Effector memory CD8-positive, alpha-beta T cell (primary cell): Measurements from ENCODE around the gene HELZ.
"Not testable (repeated sequence)": the region's sequence is repeated elsewhere in the genome, so short reads cannot be mapped to it uniquely, and the experiment has no call there.

Source experiments
- ATAC-seq: fragments of 150-1000 bp; cut with Tn5 transposase; replicated peaks from 2 replicates; pipeline ENCODE4 v1.10.0; 2021; ENCODE audit warnings: mild to moderate bottlenecking, moderate library complexity
- DNase-seq, 3 experiments: peaks; one replicate each; pipeline ENCODE4 v3.0.0; 2021
- H3K27ac Mint-ChIP-seq, 2 donors: one replicate each; pipeline ENCODE4 v1.8.0; 2022; ENCODE audit warnings: mild to moderate bottlenecking in 2 of 2, mixed read lengths in 2 of 2, moderate library complexity in 2 of 2
- H3K27me3 Mint-ChIP-seq, 2 donors: one replicate each; pipeline ENCODE4 v1.8.0; 2022; ENCODE audit warnings: mixed read lengths in 2 of 2
- H3K36me3 Mint-ChIP-seq: one replicate; pipeline ENCODE4 v1.8.0; 2022; ENCODE audit warnings: mild to moderate bottlenecking, moderate library complexity, mixed read lengths; ENCODE audit not compliant: insufficient read depth
- H3K4me1 Mint-ChIP-seq, 2 donors: one replicate each; pipeline ENCODE4 v1.8.0; 2022; ENCODE audit warnings: low read depth in 2 of 2, mixed read lengths in 2 of 2
- H3K4me3 Mint-ChIP-seq, 2 donors: one replicate each; pipeline ENCODE4 v1.8.0; 2022; ENCODE audit warnings: mild to moderate bottlenecking in 2 of 2, mixed read lengths in 2 of 2, moderate library complexity in 2 of 2
- H3K9me3 Mint-ChIP-seq, 2 donors: one replicate each; pipeline ENCODE4 v1.8.0; 2022; ENCODE audit warnings: mixed read lengths in 2 of 2

The HELZ gene

GRCh38 chr17:67156269-67157199 lies 88.5 kb downstream of the HELZ start:
- no peaks in the 10 kb centered on the region for H3K27me3 Mint-ChIP-seq
- H3K36me3 Mint-ChIP-seq: peaks cover 43% of the 10 kb centered on the region
- ATAC-seq: peak; percentile 24
- H3K4me1 Mint-ChIP-seq: peaks cover 26 to 32% of the 10 kb centered on the region in 2 donors
- no peak for DNase-seq
- peak overlapping the region; percentile 16 to 28 for H3K27ac Mint-ChIP-seq
- H3K4me3 Mint-ChIP-seq: no peak overlapping the region
- H3K9me3 Mint-ChIP-seq: peaks cover 0 to 1% of the 10 kb centered on the region in 2 donors

GRCh38 chr17:67152824-67153223 lies 92.2 kb downstream of the HELZ start:
- ATAC-seq (peak; percentile 27), DNase-seq (no peak)
- H3K4me1 Mint-ChIP-seq: peaks cover 18 to 24% of the 10 kb centered on the region in 2 donors
- no peaks in the 10 kb centered on the region for H3K27me3 Mint-ChIP-seq
- peaks cover 0 to 1% of the 10 kb centered on the region in 2 donors for H3K9me3 Mint-ChIP-seq
- H3K36me3 Mint-ChIP-seq: peaks cover 52% of the 10 kb centered on the region
- peak overlapping the region; percentile 1 to 68 for H3K27ac Mint-ChIP-seq
- H3K4me3 Mint-ChIP-seq: no peak overlapping the region

DNA sequence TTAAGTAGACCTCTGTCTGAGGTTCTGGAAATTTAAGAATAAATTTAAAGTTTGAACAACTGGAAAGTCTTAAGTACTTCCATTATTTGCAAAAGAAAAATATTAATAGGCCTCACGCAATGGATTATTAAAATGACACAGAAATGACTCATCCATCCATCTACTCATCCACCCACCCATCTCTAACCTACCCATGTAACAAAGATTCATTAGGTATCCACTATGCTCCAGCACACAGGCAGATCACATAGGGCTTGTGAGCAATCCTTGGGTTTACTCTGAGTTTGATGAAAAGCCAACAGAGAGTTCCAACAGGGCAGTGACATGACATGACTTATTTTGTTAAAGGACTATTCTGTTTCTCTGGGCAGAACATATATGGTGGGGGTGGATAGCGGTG lies 93.3 kb downstream of the HELZ start:
- H3K9me3 Mint-ChIP-seq: no peaks in the 10 kb centered on the region
- peaks cover 52% of the 10 kb centered on the region for H3K36me3 Mint-ChIP-seq
- DNase-seq (no peak), ATAC-seq (no peak)
- no peak overlapping the region for H3K4me3 Mint-ChIP-seq
- peaks cover 11 to 15% of the 10 kb centered on the region in 2 donors for H3K4me1 Mint-ChIP-seq
- H3K27ac Mint-ChIP-seq: peak overlapping the region; percentile 1 to 68
- H3K27me3 Mint-ChIP-seq: no peaks in the 10 kb centered on the region

GRCh38 chr17:67150826-67151225 lies 94.2 kb downstream of the HELZ start:
- Mint-ChIP-seq H3K9me3 (no peaks in the 10 kb centered on the region), H3K4me1 (peaks cover 7 to 13% of the 10 kb centered on the region in 2 donors), H3K27ac (no peak overlapping the region), H3K27me3 (no peaks in the 10 kb centered on the region), H3K4me3 (no peak overlapping the region), H3K36me3 (peaks cover 52% of the 10 kb centered on the region)
- no peak for ATAC-seq
- no peak for DNase-seq

DNA sequence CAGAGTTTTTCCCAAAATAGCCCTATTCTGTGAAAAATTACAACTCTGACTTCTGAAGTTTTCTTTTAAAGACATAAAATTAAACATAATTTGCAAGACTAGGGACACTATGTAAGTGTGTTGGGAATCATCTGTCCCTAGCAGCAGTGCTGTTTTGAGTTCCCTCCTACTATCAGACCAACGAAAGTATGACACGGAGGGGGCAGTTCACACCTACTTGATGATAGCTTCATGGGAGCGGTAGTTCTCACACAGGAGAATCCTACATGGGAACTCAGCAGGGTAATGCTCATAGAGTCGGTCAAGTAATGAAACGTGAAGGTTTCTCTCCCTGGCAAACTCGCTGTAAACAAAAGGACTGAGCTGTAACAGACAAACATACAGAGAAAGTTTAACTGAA lies 96.6 kb downstream of the HELZ start:
- no peak for ATAC-seq
- H3K27ac Mint-ChIP-seq: no peak overlapping the region
- peaks cover 72% of the 10 kb centered on the region for H3K36me3 Mint-ChIP-seq
- H3K4me1 Mint-ChIP-seq: peaks cover 7 to 9% of the 10 kb centered on the region in 2 donors
- no peak overlapping the region for H3K4me3 Mint-ChIP-seq
- no peak for DNase-seq
- no peaks in the 10 kb centered on the region for H3K9me3 Mint-ChIP-seq
- no peaks in the 10 kb centered on the region for H3K27me3 Mint-ChIP-seq

GRCh38 chr17:67145183-67145805 lies 99.7 kb downstream of the HELZ start:
- H3K4me1 Mint-ChIP-seq: peaks cover 1 to 8% of the 10 kb centered on the region in 2 donors
- no peak overlapping the region for H3K4me3 Mint-ChIP-seq
- H3K36me3 Mint-ChIP-seq: peaks cover 76% of the 10 kb centered on the region
- H3K27ac Mint-ChIP-seq: peak overlapping the region in 1 of 2 donors; percentile 44
- H3K9me3 Mint-ChIP-seq: no peaks in the 10 kb centered on the region
- DNase-seq: no peak
- no peaks in the 10 kb centered on the region for H3K27me3 Mint-ChIP-seq
- no peak for ATAC-seq

GRCh38 chr17:67143318-67143717 lies 101.7 kb downstream of the HELZ start:
- ATAC-seq (no peak), DNase-seq (no peak)
- Mint-ChIP-seq H3K4me1 (peaks cover 15 to 28% of the 10 kb centered on the region in 2 donors), H3K4me3 (no peak overlapping the region), H3K36me3 (peaks cover 63% of the 10 kb centered on the region), H3K9me3 (no peaks in the 10 kb centered on the region), H3K27me3 (no peaks in the 10 kb centered on the region), H3K27ac (peak overlapping the region in 1 of 2 donors; percentile 48)

GRCh38 chr17:67142030-67142429 lies 103.0 kb downstream of the HELZ start:
- H3K27ac Mint-ChIP-seq, H3K4me3 Mint-ChIP-seq, ATAC-seq, H3K9me3 Mint-ChIP-seq, DNase-seq, H3K27me3 Mint-ChIP-seq: not testable (repeated sequence)
- peaks cover 50% of the 10 kb centered on the region for H3K36me3 Mint-ChIP-seq
- peaks cover 21 to 34% of the 10 kb centered on the region in 2 donors for H3K4me1 Mint-ChIP-seq

DNA sequence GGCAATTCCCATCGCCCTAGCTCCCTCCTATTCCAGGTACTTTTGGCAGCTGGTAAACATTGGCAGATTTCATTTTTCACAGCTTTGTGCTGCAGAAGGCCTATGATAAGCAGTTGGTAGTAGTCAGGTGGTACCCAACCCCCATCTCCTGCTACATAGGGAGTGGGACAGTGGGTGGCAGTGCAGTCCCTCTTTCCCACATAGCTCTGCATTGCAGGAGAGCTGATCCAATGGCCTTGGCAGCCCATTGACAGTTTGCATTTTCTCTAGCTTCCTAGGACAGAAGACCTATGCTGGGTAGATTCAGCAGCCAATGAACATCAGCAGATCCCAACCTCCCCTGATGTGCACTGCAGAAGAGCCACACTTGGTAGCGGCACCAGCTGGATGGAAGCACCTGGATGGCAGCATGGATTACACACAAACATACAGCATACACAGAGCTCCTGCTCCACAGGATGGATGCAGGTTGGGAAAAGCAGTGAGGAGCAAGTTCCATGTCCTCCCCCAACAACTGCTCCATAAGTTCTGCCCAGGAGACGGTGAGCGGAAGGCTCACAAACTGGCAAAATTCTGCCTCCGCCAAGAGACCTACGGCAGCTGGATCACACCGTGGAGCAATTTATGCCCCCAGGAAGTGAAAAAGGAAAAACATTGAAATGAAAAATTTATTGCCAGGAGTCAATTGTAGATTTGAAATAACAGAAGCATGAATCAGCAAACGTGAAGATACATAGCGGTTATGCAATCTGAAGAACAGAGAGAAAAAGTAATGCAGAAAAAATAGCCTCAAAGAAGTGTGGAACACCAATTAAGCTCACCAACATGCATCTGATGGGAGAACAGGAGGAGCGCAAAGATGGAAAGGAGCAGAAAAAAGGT lies 105.0 kb downstream of the HELZ start:
- DNase-seq (no peak), ATAC-seq (no peak)
- peaks cover 44% of the 10 kb centered on the region for H3K36me3 Mint-ChIP-seq
- peaks cover 21 to 40% of the 10 kb centered on the region in 2 donors for H3K4me1 Mint-ChIP-seq
- no peaks in the 10 kb centered on the region for H3K9me3 Mint-ChIP-seq
- H3K4me3 Mint-ChIP-seq: no peak overlapping the region
- peak overlapping the region; percentile 2 to 59 for H3K27ac Mint-ChIP-seq
- H3K27me3 Mint-ChIP-seq: no peaks in the 10 kb centered on the region

GRCh38 chr17:67139289-67139688 lies 105.7 kb downstream of the HELZ start:
- Mint-ChIP-seq H3K9me3 (no peaks in the 10 kb centered on the region), H3K27me3 (no peaks in the 10 kb centered on the region), H3K4me1 (peaks cover 21 to 40% of the 10 kb centered on the region in 2 donors), H3K4me3 (no peak overlapping the region), H3K27ac (peak overlapping the region; percentile 2 to 59), H3K36me3 (peaks cover 43% of the 10 kb centered on the region)
- DNase-seq (no peak), ATAC-seq (no peak)

DNA sequence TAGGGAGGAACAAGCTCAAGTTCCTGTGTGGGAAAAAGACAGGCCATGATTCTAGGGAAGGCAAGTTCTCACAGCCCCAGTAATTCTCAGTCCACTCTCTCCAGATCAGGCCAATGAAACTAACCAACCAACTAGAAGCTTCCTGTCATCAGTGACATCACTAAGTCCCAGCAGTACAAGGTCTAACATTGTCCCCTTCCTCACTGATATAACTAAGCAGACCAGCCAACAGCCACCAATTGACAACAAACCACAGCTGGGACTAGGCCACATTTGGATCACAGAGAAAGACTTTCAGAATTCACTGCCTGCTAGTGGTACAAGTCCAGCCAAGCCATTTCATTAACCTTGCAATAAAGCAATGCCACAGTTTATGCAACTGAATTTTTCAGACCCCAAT lies 106.6 kb downstream of the HELZ start:
- Mint-ChIP-seq H3K27ac (peak overlapping the region; percentile 28 to 59), H3K4me3 (peak overlapping the region; percentile 0 to 41), H3K4me1 (peaks cover 21 to 40% of the 10 kb centered on the region in 2 donors), H3K27me3 (no peaks in the 10 kb centered on the region), H3K36me3 (peaks cover 43% of the 10 kb centered on the region), H3K9me3 (no peaks in the 10 kb centered on the region)
- peak; percentile 44 for ATAC-seq
- DNase-seq: no peak

GRCh38 chr17:67137860-67138259 lies 107.1 kb downstream of the HELZ start:
- Mint-ChIP-seq H3K9me3 (no peaks in the 10 kb centered on the region), H3K4me3 (peak overlapping the region in 1 of 2 donors; percentile 0)

DNA sequence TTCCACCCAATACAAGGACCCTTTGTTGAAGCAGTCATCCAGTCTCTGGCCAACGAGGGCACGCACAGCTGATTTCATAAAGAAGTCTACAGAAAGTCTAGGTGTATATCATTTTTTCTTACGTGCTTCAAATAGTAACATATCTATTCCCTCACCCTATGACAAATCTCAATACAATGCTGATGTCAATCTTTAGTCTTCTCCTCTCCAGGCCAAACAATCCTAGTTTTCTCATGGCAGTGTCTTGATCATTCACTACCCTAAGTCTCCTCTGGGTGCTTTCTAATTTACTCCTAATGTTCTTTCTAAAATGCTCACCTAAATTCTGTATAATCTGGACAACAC lies 108.0 kb downstream of the HELZ start:
- Mint-ChIP-seq H3K4me3 (no peak overlapping the region), H3K27me3 (no peaks in the 10 kb centered on the region), H3K36me3 (peaks cover 37% of the 10 kb centered on the region), H3K27ac (peak overlapping the region in 1 of 2 donors; percentile 41), H3K4me1 (peaks cover 21 to 44% of the 10 kb centered on the region in 2 donors), H3K9me3 (no peaks in the 10 kb centered on the region)
- no peak for DNase-seq
- ATAC-seq: no peak

More at GRCh38 chr17:67137860-67138259, 107.1 kb downstream of the HELZ start:
- H3K27ac Mint-ChIP-seq: peak overlapping the region; percentile 28 to 59
- peaks cover 21 to 40% of the 10 kb centered on the region in 2 donors for H3K4me1 Mint-ChIP-seq
- H3K36me3 Mint-ChIP-seq: peaks cover 40% of the 10 kb centered on the region
- H3K27me3 Mint-ChIP-seq: no peaks in the 10 kb centered on the region
- peak; percentile 96 for ATAC-seq
- no peak for DNase-seq
